Measurements from ENCODE around the gene PRDM7.

The PRDM7 gene

DNA sequence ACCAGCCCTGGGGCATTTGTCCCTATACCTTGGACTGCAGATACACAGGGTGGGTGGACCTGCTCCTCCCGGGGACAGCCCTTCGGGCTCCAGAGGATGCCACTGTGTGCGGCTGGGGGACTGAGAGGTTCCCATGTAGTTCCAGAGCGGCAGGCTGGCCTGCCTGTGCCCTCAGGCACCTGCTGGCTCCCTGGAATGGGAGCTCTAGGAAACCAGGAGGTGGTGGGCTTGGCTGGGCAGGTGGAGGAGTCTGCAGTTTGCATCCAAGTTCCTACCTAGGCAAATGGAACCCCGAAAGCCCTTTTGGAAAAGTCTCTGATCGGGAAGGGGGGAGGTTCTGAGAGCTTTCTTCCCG lies 58.9 kb downstream of the PRDM7 start:
- TF ChIP-seq, protein P1, sequence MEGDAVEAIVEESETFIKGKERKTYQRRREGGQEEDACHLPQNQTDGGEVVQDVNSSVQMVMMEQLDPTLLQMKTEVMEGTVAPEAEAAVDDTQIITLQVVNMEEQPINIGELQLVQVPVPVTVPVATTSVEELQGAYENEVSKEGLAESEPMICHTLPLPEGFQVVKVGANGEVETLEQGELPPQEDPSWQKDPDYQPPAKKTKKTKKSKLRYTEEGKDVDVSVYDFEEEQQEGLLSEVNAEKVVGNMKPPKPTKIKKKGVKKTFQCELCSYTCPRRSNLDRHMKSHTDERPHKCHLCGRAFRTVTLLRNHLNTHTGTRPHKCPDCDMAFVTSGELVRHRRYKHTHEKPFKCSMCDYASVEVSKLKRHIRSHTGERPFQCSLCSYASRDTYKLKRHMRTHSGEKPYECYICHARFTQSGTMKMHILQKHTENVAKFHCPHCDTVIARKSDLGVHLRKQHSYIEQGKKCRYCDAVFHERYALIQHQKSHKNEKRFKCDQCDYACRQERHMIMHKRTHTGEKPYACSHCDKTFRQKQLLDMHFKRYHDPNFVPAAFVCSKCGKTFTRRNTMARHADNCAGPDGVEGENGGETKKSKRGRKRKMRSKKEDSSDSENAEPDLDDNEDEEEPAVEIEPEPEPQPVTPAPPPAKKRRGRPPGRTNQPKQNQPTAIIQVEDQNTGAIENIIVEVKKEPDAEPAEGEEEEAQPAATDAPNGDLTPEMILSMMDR (IDR thresholded peaks at IDR 0.05; ENCODE audit: low read depth, low read length) = no peak
- peak overlapping the region; percentile 50 for H3K4me3 ChIP-seq (ENCODE audit: low read depth, low read length)
- in situ Hi-C loops (cut with HindIII; ENCODE audit: low sequenced_read_pairs) = no loop called here
- no peak for DNase-seq (ENCODE audit: low read depth, low spot score)

DNA sequence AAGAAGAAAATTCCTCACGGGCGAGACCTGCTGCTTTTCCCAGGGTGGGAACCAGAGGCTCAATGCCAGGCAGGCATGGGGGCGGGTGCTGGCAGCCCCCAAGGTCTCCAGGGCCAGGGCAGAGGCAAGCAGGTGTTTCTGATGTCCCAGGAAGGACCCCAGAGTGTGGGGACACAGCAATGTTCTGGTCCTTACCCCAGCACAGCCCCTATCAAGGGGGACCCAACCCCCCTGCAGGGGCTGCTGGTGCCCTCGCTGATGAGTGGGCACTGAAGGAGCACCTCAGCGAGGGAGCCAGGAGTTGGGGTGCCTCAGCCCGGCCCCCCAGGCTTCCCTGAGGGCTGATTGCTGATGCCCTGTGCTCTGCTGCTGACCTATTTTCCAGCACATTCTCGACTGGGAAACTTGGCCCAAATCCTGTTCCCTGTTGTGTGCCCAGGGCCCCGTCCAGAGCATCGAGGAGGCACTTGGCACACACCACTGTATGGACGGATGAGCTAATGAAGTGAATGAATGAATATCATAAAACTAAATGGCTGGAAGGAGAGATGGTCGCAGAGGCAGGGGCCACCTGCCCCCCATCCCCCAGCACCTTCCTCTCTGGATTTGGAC lies 60.7 kb downstream of the PRDM7 start:
- DNase-seq (ENCODE audit: low read depth, low spot score) = no peak
- no peak overlapping the region for H3K4me3 ChIP-seq (ENCODE audit: low read depth, low read length)
- in situ Hi-C loops (cut with HindIII; ENCODE audit: low sequenced_read_pairs) = no loop called here
- TF ChIP-seq, protein P1 (IDR thresholded peaks at IDR 0.05; ENCODE audit: low read depth, low read length) = no peak

DNA sequence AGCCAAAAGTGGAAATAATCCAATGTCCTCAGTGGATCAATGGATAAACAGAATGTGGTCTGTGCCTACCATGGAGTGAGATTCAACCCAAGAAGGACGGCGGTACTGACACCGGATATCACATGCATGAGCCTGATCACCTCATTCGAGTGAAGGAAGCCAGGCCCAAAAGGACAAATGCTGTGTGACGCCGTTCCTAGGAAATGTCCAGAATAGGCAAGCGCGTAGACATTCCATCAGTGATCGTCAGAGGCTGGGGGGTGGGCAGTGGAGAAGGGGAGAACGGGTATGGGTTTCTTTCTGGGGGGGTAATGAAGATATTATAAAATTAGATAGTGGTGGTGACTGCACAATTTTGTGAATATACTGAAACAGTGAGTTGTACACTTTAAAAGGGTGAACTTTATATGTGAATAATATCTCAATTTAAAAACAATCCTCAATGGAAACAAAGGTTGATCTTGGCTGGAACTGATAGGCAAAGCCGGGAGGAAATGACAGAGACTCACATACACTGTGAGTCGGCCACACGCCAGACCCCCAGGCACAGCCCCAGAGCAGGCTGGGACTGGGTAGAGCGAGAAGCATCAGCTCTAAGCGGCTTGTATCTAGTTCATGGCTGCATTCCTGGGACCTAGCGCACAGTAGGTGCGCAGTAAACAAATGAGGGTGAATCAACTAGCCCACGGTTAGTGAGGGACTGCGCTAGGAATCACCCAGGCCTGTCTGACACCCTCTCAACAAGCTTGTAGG lies 61.4 kb downstream of the PRDM7 start:
- in situ Hi-C loops (cut with HindIII; ENCODE audit: low sequenced_read_pairs) = no loop called here
- H3K4me3 ChIP-seq (ENCODE audit: low read depth, low read length) = no peak overlapping the region
- TF ChIP-seq, protein P1 (IDR thresholded peaks at IDR 0.05; ENCODE audit: low read depth, low read length) = no peak
- peak; percentile 19 for DNase-seq (ENCODE audit: low read depth, low spot score)

DNA sequence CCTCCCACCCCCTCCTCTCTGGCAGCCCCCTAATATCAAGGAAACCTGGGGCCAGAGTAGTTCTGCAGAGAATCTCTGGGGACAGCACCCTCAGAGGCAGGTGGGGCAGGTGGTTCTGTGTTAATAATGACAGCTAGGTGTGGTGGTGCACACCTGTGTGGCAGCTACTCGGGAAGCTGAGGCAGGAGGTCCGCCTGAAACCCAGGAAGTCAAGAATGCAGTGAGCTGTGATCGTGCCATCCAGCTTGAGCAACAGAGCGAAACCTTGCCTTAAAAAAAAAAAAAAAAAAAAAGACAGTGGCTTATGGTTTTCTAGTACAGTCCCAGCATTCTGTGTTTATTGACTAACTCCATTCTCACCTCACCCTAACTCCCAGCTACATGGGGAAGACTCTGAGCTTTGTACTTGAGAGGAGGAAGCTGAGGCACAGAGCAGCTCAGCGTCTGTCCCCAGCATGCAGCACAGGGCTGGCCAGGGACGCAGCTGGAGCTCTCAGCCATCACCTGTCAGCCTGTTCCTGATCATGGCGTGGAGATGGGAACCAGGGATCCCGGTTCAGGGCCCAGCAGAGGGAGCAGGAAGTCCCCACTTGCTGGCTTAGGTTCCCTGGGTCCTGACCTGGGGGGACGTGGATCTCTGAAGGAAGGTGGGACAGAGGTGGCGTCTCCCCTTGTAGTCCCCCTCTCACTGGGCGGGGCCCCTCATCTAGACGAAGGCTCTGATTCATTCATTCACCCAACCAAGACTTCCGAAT lies 64.0 kb downstream of the PRDM7 start:
- in situ Hi-C loops (cut with HindIII; ENCODE audit: low sequenced_read_pairs) = no loop called here
- TF ChIP-seq, protein P1 (IDR thresholded peaks at IDR 0.05; ENCODE audit: low read depth, low read length) = no peak
- no peak for DNase-seq (ENCODE audit: low read depth, low spot score)
- H3K4me3 ChIP-seq (ENCODE audit: low read depth, low read length) = no peak overlapping the region

DNA sequence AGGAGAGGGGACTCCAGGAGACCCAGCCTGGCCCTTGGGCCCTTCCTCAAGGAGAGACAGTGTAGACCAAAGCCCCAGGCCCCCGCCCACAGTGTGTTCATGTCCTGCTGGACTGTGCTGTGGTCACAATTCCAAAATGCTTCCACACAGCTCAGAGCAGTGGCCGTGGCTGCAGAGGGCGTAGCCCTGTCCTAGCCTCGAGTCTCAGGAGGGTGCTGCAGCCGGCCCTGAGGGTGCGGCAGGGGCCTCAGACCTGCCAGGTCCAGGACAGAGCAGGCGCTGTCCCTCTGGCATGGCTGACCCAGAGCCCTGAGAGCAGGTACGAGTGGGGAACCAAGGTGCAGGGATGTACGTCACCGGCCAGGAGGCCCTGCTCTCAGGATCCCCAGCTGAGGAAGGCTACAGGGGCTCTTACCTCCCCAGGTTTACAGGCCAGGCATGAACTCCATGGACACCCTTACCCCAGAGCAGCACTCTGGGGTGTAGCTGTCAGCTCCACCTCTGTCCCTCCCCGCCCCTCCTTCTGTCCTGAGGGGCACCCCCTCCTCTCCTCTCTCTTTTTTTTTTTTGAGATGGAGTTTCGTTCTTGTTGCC lies 65.1 kb downstream of the PRDM7 start:
- in situ Hi-C loops (cut with HindIII; ENCODE audit: low sequenced_read_pairs) = no loop called here
- H3K4me3 ChIP-seq (ENCODE audit: low read depth, low read length) = no peak overlapping the region
- no peak for DNase-seq (ENCODE audit: low read depth, low spot score)
- TF ChIP-seq, protein P1 (IDR thresholded peaks at IDR 0.05; ENCODE audit: low read depth, low read length) = no peak

DNA sequence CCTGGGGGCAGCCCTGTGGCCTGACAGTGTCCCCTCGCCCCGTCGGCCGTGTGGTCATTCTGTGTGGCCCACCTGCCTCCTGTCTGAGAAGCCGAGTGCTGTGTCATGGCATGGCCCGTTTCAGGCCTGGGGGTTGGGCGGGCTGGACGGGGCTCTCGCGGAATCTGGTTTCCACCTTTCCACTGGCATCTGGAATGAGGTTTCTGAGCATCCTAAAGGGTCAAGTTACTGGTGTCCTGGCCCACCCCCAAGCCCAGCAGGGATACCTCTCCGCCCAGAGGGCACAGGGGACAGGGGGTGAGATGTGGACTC lies 65.7 kb downstream of the PRDM7 start:
- in situ Hi-C loops (cut with HindIII; ENCODE audit: low sequenced_read_pairs) = no loop called here
- no peak overlapping the region for H3K4me3 ChIP-seq (ENCODE audit: low read depth, low read length)
- no peak for DNase-seq (ENCODE audit: low read depth, low spot score)
- TF ChIP-seq, protein P1 (IDR thresholded peaks at IDR 0.05; ENCODE audit: low read depth, low read length) = no peak

Measured in astrocyte of the spinal cord (primary cell).